ENCODE measurements around the gene GATAD2B. TPM values are rescaled to one million over a fixed set of nuclear protein-coding genes. Genes with fewer than 3 reads are reported as not detected.

Gene GATAD2B
- total RNA-seq, 4 donors from 2014 or later = 20.1 to 28.8 (median 21.5) TPM

DNA sequence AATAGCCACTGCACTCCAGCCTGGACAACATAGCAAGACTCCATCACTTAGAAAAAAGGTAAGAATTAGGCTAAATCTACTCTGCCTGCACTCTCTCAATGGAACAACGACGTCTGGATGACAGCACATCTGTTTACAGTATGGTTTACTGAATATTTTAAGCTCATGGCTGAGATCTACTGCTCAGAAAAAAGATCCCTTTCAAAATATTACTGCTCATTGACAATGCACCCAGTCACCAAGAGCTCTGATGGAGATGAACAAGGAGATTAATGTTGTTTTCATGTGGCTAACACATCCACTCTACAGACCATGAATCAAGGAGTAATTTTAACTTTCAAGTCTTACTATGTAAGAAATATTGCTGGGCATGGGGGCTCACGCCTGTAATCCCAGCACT is 89.6 kb downstream of the GATAD2B start:
- TF ChIP-seq POLR2A (IDR thresholded peaks at IDR 0.05) = no peak
- TF ChIP-seq, protein P1, sequence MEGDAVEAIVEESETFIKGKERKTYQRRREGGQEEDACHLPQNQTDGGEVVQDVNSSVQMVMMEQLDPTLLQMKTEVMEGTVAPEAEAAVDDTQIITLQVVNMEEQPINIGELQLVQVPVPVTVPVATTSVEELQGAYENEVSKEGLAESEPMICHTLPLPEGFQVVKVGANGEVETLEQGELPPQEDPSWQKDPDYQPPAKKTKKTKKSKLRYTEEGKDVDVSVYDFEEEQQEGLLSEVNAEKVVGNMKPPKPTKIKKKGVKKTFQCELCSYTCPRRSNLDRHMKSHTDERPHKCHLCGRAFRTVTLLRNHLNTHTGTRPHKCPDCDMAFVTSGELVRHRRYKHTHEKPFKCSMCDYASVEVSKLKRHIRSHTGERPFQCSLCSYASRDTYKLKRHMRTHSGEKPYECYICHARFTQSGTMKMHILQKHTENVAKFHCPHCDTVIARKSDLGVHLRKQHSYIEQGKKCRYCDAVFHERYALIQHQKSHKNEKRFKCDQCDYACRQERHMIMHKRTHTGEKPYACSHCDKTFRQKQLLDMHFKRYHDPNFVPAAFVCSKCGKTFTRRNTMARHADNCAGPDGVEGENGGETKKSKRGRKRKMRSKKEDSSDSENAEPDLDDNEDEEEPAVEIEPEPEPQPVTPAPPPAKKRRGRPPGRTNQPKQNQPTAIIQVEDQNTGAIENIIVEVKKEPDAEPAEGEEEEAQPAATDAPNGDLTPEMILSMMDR (IDR thresholded peaks at IDR 0.05) = no peak
- 90 to 94% methylated on average over 3 of the region's 3 CpGs for WGBS, 2 donors
- intact Hi-C loops (cut with DNase I) = no loop called here
- no peaks in the 10 kb centered on the region for H3K9me3 ChIP-seq
- no peak overlapping the region for H3K4me3 ChIP-seq (replicated peaks in 1 of 3)
- H3K4me1 ChIP-seq = no peaks in the 10 kb centered on the region
- DNase-seq = no peak
- H3K27ac ChIP-seq = no peak overlapping the region
- no peaks in the 10 kb centered on the region for H3K27me3 ChIP-seq
- H3K36me3 ChIP-seq = no peaks in the 10 kb centered on the region

DNA sequence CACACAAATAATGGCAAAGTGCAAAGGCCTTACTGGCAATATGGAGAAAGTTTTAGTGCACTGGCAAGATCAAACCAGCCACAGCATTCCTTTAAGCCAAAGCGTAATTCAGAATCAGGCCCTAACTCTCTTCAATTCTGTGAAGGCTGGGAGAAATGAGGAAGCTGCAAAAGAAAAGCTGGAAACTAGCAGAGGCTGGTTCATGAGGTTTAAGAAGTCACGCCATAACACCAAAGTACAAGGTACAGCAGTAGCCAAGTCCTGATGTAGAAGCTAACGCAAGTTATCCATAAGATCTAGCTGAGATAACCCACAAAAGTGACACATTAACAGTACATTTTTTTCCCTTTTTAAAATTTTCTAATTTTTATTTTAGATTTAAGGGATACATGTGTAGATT is 90.5 kb downstream of the GATAD2B start:
- H3K4me3 ChIP-seq (replicated peaks in 1 of 3) = no peak overlapping the region
- H3K27me3 ChIP-seq = no peaks in the 10 kb centered on the region
- TF ChIP-seq, protein P1 (IDR thresholded peaks at IDR 0.05) = no peak
- TF ChIP-seq POLR2A (IDR thresholded peaks at IDR 0.05) = no peak
- no peaks in the 10 kb centered on the region for H3K9me3 ChIP-seq
- H3K27ac ChIP-seq = no peak overlapping the region
- intact Hi-C loops (cut with DNase I) = no loop called here
- WGBS, 2 donors = 97 to 99% methylated on average over 3 of the region's 3 CpGs
- H3K4me1 ChIP-seq = no peaks in the 10 kb centered on the region
- no peak for DNase-seq
- H3K36me3 ChIP-seq = peaks cover 8% of the 10 kb centered on the region in 2 donors

DNA sequence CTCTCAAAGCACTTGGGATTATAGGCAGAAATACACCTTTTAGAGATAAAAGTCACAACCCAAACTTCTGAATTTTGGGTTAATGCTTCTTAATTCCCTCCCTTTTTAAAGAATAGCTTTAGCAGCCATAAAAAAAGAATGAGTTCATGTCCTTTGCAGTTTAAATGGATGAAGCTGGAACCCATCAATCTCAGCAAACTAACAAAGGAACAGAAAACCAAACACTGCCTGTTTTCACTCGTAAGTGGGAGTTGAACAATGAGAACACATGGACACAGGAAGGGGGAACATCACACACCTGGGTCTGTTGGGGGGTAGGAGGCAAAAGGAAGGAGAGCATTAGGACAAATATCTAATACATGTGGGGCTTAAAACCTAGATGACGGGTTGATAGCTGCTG is 91.7 kb downstream of the GATAD2B start:
- intact Hi-C loops (cut with DNase I) = no loop called here
- Histone ChIP-seq H3K9me3 (no peaks in the 10 kb centered on the region), H3K27me3 (no peaks in the 10 kb centered on the region), H3K36me3 (peaks cover 13 to 16% of the 10 kb centered on the region in 2 donors), H3K27ac (no peak overlapping the region), H3K4me3 (replicated peaks in 1 of 3) (no peak overlapping the region), H3K4me1 (no peaks in the 10 kb centered on the region)
- TF ChIP-seq, protein P1 (IDR thresholded peaks at IDR 0.05) = no peak
- TF ChIP-seq POLR2A (IDR thresholded peaks at IDR 0.05) = no peak
- 91 to 92% methylated on average over 2 of the region's 2 CpGs for WGBS, 2 donors
- DNase-seq = no peak

DNA sequence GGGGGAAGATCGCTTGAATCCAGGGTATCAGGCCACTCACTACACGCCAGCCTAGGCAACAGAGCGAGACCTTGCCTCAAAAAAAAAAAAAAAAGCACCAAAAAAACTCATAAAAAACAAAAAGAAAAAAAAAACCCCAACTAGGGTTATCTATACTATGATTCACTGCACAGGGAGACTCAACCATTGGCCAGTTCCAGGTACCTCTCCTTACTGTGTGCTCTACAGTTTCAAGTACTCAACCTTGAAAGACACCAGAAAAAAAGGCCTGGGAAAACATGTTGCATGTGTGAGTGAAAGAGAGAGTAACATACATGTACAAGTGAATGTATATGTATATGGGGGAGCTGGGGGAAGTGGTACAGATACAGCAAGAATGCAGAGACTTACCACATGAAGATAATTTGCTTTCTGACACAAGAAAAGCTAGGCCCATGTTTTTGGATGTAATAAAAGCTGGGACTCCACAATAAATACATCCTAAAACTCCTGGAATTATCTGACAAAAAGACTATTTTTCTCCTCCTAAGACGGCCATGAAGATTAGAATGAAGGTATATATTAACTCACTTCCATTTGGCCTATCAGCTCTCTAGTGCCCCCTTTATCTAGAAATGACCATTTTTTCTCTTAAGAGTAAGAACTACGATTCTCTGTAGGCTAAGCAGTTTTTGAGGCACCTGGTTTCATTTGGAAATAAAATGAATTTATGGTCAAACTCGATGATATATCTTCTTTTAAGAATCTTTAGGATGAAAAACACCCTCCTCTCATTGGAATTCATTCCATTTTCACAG is 95.4 kb downstream of the GATAD2B start:
- no peak overlapping the region for H3K4me3 ChIP-seq (replicated peaks in 1 of 3)
- intact Hi-C loops (cut with DNase I) = no loop called here
- H3K9me3 ChIP-seq = no peaks in the 10 kb centered on the region
- no peaks in the 10 kb centered on the region for H3K4me1 ChIP-seq
- H3K27ac ChIP-seq = no peak overlapping the region
- H3K27me3 ChIP-seq = no peaks in the 10 kb centered on the region
- H3K36me3 ChIP-seq = peaks cover 13 to 19% of the 10 kb centered on the region in 2 donors
- 91 to 95% methylated on average over 6 of the region's 6 CpGs for WGBS, 2 donors
- TF ChIP-seq, protein P1 (IDR thresholded peaks at IDR 0.05) = no peak
- no peak for TF ChIP-seq POLR2A (IDR thresholded peaks at IDR 0.05)
- no peak for DNase-seq

DNA sequence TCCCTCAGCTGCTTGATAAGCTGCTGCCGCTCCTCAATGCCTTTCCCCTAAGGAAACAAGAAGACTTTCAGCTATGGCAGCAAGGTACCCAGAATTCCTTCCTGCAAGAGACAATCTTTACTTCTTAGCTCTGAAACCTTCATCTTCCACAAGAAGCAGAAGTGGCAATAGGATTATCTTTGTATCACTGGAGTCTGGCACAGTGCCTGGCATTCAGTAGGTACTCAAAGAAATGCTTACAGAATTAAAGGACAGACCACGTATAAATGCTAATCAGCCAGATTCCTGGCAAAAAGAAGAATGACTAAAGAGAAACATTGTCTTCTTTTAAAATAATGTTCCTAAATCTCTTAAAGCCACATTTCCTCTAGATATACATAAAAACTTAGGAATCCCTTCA is 103.9 kb downstream of the GATAD2B start:
- H3K27ac ChIP-seq = no peak overlapping the region
- H3K36me3 ChIP-seq = peaks cover 29 to 41% of the 10 kb centered on the region in 2 donors
- no peak for TF ChIP-seq POLR2A (IDR thresholded peaks at IDR 0.05)
- TF ChIP-seq, protein P1 (IDR thresholded peaks at IDR 0.05) = no peak
- H3K9me3 ChIP-seq = no peaks in the 10 kb centered on the region
- no peaks in the 10 kb centered on the region for H3K4me1 ChIP-seq
- H3K27me3 ChIP-seq = no peaks in the 10 kb centered on the region
- 89 to 94% methylated on average over 2 of the region's 2 CpGs for WGBS, 2 donors
- intact Hi-C loops (cut with DNase I) = no loop called here
- H3K4me3 ChIP-seq (replicated peaks in 1 of 3) = no peak overlapping the region
- DNase-seq = no peak

Measured in thyroid gland (tissue), 4 donors.